ENCODE data around the gene OTOGL.

- TF ChIP-seq POLR2A (IDR thresholded peaks at IDR 0.05), result no peak
- TF ChIP-seq CTCF (IDR thresholded peaks at IDR 0.05 in 8 of 11, conservative IDR thresholded peaks at IDR 0.05 in 3 of 11), result no peak
Observed at GRCh38 chr12:80400571-80400991, 301.2 kb downstream of the OTOGL start.
